HG02973 (cell line): ENCODE data around the gene SIGMAR1.
"Not testable (repeated sequence)": the region's sequence is repeated elsewhere in the genome, so short reads cannot be mapped to it uniquely, and the experiment has no call there.

Experiments used
- ATAC-seq: cut with Tn5 transposase; IDR thresholded peaks from one replicate; pipeline ENCODE4 v1.9.1; 2021; ENCODE audit warnings: moderate library complexity; ENCODE audit not compliant: unreplicated experiment

The SIGMAR1 gene

DNA sequence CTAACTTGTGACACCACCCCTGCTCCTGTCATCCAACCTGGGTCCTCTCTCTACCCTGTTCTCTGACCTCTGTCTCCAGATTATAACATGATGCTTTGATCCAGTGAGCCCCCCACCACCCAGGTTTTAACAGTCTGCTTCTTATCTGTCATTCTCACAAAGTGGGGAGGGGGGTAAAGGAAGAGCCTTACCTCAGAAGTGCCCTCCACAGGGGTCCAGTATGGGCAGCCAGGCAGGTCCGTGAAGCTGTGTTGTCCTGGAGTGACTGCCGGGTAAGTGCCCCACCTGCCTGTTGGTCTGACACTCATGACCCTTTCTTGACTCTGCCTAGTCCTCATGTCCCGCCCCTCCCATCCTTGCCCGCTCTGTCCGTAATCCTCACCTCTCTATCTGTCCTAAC, 17.8 kb upstream of the SIGMAR1 start:
- no peak for ATAC-seq

DNA sequence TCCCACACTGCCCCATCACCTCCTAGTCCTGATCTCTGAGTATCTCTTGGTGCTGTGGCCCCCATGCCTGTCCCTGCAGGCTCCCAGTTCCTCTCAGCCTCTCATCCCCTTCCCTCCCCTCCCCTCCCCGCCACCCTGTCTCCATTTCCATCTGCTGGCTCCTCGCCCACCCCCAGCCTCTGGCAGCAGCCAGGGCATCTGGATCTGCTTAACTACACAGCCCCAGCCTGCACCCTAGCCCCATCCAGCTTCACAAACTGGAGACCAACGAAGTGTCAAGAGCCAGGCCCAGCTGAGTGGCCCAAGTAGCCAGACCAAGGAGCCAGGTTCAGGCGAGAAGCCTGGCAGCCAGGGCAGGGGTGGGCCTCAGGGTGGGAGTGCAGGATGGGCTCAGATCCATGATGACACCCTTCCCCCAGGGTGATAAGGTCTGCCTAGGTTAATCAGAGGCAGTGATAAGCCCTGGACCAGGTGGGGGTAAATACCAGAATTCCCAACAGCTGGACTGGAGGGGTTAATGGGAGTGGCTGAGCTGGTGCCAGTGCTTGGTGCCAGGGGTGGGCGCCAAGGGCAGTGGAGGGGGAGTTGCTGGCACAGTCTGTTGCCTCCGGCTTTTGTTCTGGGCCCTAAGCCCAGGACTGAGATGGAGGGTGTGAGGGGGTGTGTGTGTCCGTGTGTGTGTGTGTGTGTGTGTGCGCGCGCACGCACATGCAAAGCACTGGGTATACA, 16.9 kb upstream of the SIGMAR1 start:
- no peak for ATAC-seq

DNA sequence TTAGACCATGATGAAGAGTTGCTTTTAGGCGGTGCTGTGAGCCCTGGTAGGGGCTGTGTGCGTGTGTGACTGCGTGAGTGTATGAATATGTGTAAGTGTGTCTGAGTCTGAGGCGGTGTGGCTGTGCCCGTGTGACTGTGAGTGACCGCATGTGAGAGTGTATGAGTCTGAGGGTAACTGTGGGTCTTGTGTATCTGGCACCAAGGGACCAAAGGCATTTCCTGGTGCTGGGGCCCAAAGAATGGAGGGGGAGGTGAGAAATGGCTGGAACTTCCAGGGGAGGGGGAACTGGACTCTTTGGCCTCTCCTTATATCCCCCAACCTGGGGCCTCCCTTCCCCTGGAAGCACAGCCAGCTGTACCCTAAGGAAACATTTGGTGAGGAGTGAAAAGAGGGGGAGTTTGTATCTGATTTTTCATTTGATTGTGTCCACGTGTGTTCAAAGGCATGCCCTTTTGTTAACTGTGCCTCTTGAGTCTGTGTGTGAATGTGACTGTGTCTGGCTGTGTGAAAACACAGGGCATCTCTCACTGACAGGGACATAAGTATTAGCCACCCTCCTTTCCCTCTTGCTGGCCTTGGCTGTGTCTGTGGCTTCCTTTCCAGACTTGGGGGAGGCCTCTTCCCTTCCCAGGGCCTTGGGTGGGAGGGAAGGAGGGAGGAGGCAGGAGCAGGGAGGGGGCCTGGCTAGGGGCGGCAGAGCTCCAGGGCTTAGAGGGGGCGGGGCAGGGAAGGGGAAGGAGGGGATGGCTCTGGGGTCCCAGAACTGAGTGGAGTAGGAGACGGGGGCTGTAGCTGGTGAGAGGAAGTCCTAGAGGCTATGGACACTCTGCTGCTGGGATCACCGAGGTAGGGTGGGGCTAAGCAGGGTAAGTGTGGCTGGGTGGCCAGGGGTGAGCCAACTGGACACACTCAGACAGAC, 15.8 kb upstream of the SIGMAR1 start:
- ATAC-seq, result no peak

DNA sequence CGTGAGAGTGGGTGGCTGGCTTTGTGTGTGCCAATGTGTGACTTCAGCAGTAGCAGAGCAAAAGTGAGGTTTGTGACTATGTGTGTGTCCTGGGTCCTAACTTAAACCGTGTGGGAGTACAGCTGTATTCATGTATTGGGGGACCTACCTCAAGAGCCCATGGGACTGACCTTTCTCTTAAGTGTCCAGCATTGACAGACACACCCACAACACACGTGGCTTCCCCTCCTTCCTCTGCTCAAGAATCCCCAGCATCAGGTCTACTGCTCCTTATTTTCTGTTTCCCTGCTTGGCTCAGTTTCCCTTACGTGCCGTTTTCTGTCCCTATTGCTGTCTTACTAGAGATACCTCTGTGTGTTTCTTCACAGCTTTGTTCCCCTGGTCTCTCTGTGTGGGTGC, 15.0 kb upstream of the SIGMAR1 start:
- ATAC-seq, result no peak

DNA sequence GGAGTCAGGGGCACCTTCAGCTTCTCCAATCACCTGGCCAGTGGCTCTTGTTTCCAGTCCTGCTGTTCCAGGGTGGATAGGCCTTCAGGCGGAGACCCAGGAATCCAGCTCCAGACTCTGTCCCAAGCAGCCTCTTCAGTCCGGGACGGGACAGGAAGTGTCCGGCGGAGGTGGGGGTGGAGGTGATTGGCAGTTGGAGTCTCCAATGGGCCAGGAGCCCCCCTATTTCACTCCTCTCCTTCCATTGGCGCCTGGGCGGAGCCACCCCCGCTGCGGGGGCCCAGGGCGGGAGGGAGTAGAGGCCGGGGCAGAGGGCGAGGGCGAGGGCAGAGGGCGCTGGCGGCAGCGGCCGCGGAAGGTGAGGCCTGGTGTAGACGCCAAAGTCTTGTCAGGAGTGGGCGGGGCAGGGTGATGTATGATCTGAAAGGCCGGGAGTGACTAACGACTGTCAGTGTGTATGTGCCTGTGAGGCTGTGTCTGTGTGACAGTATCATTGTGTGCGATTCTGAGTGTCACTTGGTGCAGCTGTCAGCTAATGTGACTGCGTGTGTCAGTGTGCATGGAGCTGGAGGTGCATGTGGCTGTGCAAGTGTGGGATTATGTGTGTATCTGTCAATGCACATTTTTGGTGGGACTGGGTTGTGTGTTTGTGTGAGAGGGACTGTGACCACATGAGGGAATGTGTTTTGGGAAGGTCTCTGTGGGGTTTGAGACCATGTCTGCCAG, 14.5 kb upstream of the SIGMAR1 start, which contains the start of gene IL11RA:
TSS of gene IL11RA (plus strand) at position 310 of the 726 bp plus-strand sequence. CDS start 3,033 bp downstream, outside the sequence.
- ATAC-seq, result no peak

DNA sequence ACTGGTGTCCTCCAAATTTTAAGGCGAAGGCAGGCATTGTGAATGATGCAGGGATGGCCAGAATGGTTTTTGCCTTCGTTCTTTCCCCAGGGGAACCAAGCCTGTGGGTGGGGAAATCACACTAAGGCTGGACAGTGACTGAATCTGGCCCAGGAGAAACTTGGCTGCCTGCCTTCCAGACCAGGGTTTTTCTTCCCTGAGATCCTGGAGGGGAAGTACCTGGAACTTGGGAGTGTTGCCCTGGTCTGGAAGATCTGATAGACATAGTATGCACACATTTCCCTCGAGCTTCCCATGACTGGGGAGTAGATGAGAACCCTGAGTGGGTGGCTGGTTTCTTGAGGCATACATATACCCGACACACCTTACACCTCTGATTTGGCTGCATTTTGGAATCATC, 13.7 kb upstream of the SIGMAR1 start:
- no peak for ATAC-seq

DNA sequence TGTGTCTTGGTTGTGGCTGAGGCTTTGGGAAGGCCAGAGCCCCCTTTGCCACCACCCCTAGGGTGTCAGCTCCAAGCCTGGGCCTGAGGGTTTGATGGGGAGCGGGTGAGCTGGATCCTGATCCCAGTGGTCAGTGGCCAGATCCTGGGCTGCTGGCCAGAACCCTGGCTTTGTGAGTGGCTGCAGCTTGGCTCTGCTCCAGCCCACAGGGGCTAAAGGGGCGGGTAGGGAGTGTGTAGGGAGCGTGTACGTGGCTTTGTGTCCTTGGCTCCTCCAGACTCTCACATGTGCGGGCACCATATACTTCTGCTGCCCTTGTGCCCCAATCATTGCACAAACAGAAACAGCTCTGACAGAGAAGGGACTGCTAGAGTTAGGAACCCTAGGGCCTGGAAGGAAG, 13.2 kb upstream of the SIGMAR1 start:
- no peak for ATAC-seq

DNA sequence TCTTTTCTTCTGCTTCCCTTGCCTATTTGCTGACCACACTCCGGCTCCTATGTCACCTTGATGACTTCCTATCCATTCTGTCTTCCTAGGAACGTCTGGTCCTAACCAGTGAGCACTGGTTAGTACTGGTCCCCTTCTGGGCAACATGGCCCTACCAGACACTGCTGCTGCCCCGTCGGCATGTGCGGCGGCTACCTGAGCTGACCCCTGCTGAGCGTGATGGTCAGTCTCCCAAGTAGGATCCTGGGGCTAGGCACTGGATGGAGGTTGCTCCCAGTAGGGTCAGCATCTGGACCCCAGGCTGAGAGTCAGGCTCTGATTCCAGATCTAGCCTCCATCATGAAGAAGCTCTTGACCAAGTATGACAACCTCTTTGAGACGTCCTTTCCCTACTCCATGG, 11.1 kb upstream of the SIGMAR1 start:
- no peak for ATAC-seq

DNA sequence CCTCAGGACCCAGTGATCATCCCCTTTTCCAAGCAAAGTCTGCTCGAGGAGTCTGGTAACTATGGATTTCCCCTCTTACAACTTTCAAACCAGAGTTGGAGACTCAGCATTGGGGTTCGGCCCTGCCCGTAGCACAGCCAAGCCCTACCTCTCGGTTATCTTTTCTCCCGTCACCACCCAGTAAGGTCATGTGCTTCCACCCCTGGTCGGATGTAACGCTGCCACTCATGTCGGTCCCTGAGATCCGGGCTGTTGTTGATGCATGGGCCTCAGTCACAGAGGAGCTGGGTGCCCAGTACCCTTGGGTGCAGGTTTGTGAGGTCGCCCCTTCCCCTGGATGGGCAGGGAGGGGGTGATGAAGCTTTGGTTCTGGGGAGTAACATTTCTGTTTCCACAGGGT, 10.1 kb upstream of the SIGMAR1 start:
- no peak for ATAC-seq

DNA sequence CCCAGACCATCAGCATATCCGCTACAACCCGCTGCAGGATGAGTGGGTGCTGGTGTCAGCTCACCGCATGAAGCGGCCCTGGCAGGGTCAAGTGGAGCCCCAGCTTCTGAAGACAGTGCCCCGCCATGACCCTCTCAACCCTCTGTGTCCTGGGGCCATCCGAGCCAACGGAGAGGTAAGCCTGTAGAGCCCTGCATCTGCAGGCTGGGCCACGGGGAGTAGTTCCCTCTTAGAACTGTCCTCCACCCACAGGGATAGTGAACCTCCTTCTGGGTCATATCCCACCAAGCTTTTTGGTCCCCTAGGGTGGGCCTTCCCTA, 9.5 kb upstream of the SIGMAR1 start:
- ATAC-seq, result no peak

DNA sequence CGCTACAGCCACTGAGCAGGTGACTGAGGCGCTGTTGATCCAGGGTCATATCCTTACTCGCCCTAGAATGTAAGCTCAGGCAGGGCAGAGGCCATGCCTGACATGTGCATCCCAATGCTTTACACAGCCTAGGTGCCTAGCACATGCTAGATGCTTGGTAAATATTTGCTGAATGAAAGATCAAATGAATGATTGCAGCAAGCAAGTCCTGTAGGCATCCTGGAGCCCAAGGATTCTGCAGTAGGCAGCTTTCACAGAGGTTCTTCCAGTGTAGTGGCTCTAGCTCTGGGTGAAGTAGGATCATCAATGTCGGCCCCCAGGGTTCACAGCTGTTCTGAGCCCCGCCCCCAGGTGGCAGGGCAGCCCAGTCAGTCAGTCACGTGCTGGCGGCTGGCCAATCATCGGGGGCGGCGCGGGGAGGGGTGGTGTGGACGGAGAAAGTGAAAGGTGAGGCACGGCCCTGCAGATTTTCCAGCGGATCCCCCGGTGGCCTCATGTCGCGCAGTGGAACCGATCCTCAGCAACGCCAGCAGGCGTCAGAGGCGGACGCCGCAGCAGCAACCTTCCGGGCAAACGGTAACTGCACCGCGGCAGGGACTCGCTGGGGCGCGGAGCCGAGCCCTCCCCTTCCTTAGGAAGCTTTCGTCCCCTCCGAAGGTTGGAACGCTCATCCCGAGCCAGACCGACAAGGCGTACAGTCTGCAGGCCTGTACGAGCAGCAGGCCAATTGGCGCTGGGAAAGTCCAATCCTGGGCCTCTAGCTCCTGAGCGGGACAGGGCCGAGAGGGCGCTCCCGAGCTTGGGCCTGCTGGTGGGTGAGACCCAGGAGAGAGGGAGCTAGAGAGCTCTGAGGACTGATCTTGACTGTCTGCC, 8.9 kb upstream of the SIGMAR1 start, which contains the start of gene GALT:
TSS of gene GALT (plus strand) at position 465 of the 873 bp plus-strand sequence. CDS start at position 495, 30 bp downstream.
- ATAC-seq, result peak; percentile 85

DNA sequence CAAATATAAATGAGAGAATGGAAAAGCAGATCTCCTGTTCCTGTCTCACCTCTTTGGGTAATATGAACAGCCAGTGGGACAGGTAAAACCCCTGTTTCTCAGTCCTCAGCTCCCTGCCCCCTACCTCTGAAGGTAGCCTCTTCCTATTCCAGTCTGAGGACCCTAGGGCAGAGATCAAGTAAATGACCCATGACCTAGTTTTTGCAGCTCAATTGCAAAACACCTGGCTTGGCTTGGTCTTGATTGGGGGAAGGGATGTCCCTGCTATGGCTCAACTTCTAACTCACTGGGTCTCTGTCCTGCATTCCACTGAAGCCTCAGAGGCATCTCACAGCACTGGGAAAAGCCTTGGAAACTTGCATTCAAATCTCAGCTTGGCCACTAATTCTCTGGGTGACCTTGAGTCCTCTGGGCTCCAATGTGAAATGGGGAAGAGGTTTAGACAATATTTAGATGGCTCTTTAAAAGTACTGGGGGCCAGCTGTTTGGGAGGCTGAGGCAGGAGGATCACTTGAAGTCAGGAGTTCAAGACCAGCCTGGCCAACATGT, 7.3 kb upstream of the SIGMAR1 start:
- no peak for ATAC-seq

DNA sequence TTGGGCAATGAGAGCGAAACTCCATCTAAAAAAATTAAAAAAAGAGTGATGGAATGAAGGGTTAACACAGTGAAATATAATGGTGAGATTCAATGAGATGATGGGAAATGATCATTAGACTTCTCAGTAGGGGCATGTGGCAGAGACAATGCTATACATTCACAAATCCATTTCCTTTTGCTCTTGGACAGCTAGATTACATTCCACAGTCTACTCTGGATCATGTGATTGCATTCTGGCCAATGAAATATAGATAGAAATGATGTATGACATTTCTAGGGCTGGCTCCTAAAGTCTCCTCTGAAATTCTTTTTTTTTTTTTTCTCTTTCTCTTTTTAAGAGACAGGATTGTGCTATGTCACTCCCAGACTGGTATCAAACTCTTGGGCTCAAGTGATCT, 5.1 kb upstream of the SIGMAR1 start:
- ATAC-seq, result no peak

DNA sequence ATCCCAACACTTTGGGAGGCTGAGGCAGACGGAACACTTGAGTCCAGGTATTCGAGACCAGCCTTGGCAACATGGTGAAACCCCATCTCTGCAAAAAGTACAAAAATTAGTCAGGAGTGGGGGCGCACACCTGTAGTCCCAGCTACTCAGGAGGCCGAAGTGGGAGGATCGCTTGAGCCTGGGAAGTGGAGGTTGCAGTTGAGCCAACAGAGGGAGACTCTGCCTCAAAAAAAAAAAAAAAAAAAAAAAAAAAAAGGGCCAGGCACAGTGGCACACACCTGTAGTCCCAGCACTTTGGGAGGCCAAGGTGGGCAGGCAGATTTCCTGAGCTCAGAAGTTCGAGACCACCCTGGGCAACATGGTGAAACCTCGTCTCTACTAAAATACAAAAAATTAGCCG, 1.7 kb upstream of the SIGMAR1 start:
- ATAC-seq, result not testable (repeated sequence)

DNA sequence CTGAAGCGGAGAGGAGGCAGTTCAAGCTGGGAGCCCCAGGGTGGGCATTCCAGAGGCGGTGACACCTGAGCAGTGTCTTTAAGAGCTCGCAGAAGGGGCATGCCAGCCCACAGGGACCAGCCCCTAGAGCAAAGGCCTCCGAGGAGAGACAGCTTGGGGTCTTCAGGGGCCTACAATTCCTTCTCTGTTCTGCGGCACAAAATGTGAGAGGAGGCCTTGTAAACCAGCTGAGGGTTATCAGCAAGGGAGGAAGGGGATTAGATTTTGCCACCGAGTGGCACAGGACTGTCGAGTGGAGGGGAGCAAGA, 505 bp upstream of the SIGMAR1 start:
- ATAC-seq, result no peak

DNA sequence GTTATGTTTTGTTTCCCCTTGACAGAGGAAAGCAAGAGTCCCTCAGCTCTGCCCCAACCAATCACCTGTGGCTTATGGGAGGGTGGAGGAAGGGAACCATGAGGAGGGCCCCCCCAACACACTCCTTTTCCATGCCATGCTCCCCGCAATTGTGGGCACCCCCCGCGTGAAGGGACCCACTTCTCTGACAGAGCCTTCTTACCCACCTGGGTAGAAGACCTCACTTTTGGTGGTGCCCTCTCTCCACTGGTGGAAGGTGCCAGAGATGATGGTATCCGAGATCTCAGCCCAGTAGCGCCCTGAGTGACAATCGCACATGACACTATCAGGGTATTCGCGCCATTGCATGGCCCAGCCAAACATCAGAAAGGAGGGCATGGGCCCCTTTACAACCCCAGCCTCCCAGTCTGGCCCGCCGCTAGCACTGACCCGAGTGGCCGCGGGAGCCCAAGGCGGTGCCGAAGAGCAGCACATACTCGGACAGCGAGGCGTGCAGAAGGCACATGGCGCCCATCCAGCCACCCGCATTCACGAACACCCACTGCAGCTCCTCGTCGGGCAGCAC, 714 bp downstream of the SIGMAR1 start:
- peak; percentile 9 for ATAC-seq

DNA sequence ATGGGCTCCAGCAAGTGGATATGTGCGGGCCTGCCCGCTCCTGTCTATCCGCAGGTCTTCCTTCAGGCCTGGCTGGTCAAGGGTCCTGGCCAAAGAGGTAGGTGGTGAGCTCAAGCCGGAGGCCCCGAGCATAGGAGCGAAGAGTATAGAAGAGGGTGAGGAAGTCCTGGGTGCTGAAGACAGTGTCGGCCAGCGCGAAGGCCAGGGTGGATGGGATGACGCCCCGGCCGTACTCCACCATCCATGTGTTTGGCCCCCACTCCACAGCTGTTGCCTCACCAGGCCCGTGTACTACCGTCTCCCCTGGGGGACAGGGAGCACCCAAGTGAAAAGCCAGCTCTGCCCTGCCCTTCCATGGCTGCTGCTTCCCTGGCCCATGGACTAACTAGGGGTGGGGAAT, 2.0 kb downstream of the SIGMAR1 start:
- no peak for ATAC-seq

DNA sequence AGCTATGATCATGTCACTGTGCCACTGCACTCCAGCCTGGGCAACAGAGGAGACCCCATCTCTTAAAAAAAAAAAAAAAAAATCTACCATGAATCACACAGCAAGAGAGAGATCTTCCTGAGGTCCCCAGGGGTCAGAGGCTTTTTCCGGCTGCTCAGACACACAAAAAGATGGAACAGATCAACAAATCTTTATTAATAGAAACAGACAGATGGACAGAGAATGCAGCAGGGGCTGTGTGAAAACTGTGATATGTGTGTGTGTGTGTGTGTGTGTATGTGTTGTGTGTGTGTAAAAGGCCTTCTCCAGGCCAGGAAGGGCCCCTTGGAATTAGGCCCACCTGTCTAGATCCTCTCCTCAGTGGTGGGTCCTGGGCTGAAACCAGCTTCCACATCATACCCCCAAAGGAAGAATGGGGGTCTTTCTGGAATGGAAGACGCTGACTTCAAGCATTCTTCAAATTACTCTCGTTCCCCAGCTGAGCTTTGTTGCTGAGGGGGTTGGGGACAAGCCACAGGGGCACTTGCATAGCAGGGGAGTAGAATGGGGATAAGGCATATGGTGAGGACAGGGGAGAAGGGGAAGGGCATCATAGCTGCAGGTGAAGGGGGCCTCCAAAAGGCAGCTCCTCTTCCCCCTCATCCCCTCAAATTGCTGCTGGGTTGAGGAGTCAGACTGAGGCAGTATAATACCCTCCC, 2.9 kb downstream of the SIGMAR1 start:
- ATAC-seq, result no peak

DNA sequence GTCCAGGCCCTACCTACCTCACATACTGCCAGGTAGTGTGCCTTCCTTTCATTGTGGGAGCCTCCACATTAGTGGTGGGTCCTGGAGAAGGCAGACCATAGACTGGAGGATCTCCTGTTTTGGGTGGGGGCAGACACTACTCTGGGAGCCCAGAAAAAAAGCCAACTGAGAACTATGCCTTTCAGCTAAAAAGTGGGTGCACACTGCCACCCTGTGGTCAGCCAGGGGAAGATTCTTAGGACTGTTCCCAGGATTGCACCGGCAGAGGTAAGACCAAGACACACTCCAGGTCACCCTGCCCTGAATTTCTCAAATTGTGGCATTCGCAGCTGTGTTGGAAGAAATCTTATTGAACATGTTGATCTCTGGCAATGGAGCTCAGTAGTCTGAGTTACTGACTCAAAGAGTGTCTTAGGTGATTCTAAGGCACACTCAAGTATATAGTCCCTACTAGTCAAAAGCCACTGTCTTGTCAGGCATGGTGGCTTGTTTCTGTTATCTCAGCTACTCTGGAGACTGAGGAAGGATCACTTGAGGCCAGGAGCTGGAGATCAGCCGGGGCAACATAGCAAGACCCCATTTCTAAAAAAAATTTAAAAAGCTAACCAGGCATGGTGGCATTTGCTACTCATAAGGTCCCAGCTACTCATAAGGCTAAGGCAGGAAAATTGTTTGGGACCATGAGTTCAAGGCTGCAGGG, 3.6 kb downstream of the SIGMAR1 start:
- no peak for ATAC-seq
